ENCODE results near the gene BUD23. TPM values are rescaled to one million over a fixed set of nuclear protein-coding genes. Genes with fewer than 3 reads are reported as not detected.

BUD23 gene
- total RNA-seq, 1 experiment from 2014 or later, result 124 TPM

- no peak for ATAC-seq
- no peaks in the 10 kb centered on the region for H3K9me3 ChIP-seq (ENCODE audit: control insufficient read depth, insufficient read depth, low read depth, low read length)
- POLR2A ChIA-PET, result no interaction called here
- in situ Hi-C loops (cut with HindIII; ENCODE audit: low pct_unique_long_range_greater_than_20kb, low sequenced_read_pairs) (no loop called here), intact Hi-C loops (cut with micrococcal nuclease; ENCODE audit: unreplicated experiment) (no loop called here)
- H3K4me1 ChIP-seq (ENCODE audit: control insufficient read depth, insufficient read depth, low read length), result peaks cover 4% of the 10 kb centered on the region; the same call in 1 of the 2 replicates
- H3K4me3 ChIP-seq (ENCODE audit: low read depth in 2 of 2, low read length in 2 of 2), result no peak overlapping the region
- no peak for TF ChIP-seq TCF7L2 (IDR thresholded peaks at IDR 0.05; ENCODE audit: low read depth, low read length)
- TF ChIP-seq CTCF (IDR thresholded peaks at IDR 0.05), result no peak
- TF ChIP-seq SIN3A (IDR thresholded peaks at IDR 0.05; ENCODE audit: borderline replicate concordance, insufficient read depth, low read depth, low read length), result no peak
- no peak for TF ChIP-seq POLR2AphosphoS5 (IDR thresholded peaks at IDR 0.05; ENCODE audit: low read depth, low read length)
- TF ChIP-seq REST (IDR thresholded peaks at IDR 0.05; ENCODE audit: insufficient read depth in 1 of 2, low read depth in 2 of 2, low read length in 1 of 2), result no peak
- no TSS peak for BruUV-seq (replicated peaks)
- DNase-seq (ENCODE audit: low read depth, low spot score), result no peak
- H3K36me3 ChIP-seq (ENCODE audit: control insufficient read depth, insufficient read depth, low read length), result no peaks in the 10 kb centered on the region
- H3K27ac ChIP-seq (ENCODE audit: low read length), result no peak overlapping the region
- CTCF ChIA-PET, result no interaction called here
- no peaks in the 10 kb centered on the region for H3K27me3 ChIP-seq (ENCODE audit: control insufficient read depth, insufficient read depth, low read length)
Measured at GRCh38 chr7:73642834-73643233, 40.6 kb upstream of the BUD23 start.

GRCh38 chr7:73644688-73645286 is 38.6 kb upstream of the BUD23 start:
- Histone ChIP-seq H3K27ac (ENCODE audit: low read length) (no peak overlapping the region), H3K4me3 (ENCODE audit: low read depth in 2 of 2, low read length in 2 of 2) (no peak overlapping the region), H3K9me3 (ENCODE audit: control insufficient read depth, insufficient read depth, low read depth, low read length) (no peaks in the 10 kb centered on the region), H3K27me3 (ENCODE audit: control insufficient read depth, insufficient read depth, low read length) (peaks cover 3% of the 10 kb centered on the region; the same call in 1 of the 2 replicates), H3K36me3 (ENCODE audit: control insufficient read depth, insufficient read depth, low read length) (no peaks in the 10 kb centered on the region), H3K4me1 (ENCODE audit: control insufficient read depth, insufficient read depth, low read length) (peaks cover 7% of the 10 kb centered on the region; the same call in 1 of the 2 replicates)
- BruUV-seq (replicated peaks), result no TSS peak
- intact Hi-C loops (cut with micrococcal nuclease; ENCODE audit: unreplicated experiment) (no loop called here), in situ Hi-C loops (cut with HindIII; ENCODE audit: low pct_unique_long_range_greater_than_20kb, low sequenced_read_pairs) (no loop called here)
- ATAC-seq (no peak), DNase-seq (ENCODE audit: low read depth, low spot score) (no peak)
- POLR2A ChIA-PET, result interaction anchor here (0.5 to 0.6 kb wide), 2 partner anchors 9 to 177 kb away, joined by 4 to 8 read pairs; no protein-coding TSS in a partner anchor
- CTCF ChIA-PET, result no interaction called here
- TF ChIP-seq POLR2AphosphoS5 (IDR thresholded peaks at IDR 0.05; ENCODE audit: low read depth, low read length), result no peak
- TF ChIP-seq CTCF (IDR thresholded peaks at IDR 0.05), result no peak
- TF ChIP-seq REST (IDR thresholded peaks at IDR 0.05; ENCODE audit: insufficient read depth in 1 of 2, low read depth in 2 of 2, low read length in 1 of 2), result no peak
- TF ChIP-seq TCF7L2 (IDR thresholded peaks at IDR 0.05; ENCODE audit: low read depth, low read length), result no peak
- no peak for TF ChIP-seq SIN3A (IDR thresholded peaks at IDR 0.05; ENCODE audit: borderline replicate concordance, insufficient read depth, low read depth, low read length)

Measured in Panc1 (cell line).